HG02852 (cell line): ENCODE measurements around the gene CDC37L1.
"Not testable (repeated sequence)": the region's sequence is repeated elsewhere in the genome, so short reads cannot be mapped to it uniquely, and the experiment has no call there.

ENCODE experiments used
- ATAC-seq: cut with Tn5 transposase; IDR thresholded peaks from one replicate; pipeline ENCODE4 v1.9.1; 2021; ENCODE audit warnings: mild to moderate bottlenecking, moderate library complexity; ENCODE audit not compliant: unreplicated experiment

CDC37L1 gene

GRCh38 chr9:4679268-4680172 is at the start of gene CDC37L1:
Gene CDC37L1, plus strand, starts transcription at chr9:4679569. Its CDS starts 199 bp downstream, at chr9:4679768.
- ATAC-seq = peak; percentile 97

- no peak for ATAC-seq
Measured at GRCh38 chr9:4630836-4631235, 48.5 kb upstream of the CDC37L1 start.

- ATAC-seq = no peak
Measured at GRCh38 chr9:4638968-4639367, 40.4 kb upstream of the CDC37L1 start.

- ATAC-seq = no peak
Measured at GRCh38 chr9:4639420-4639819, 39.9 kb upstream of the CDC37L1 start.

GRCh38 chr9:4640027-4640426 is 39.3 kb upstream of the CDC37L1 start:
- ATAC-seq = no peak

- ATAC-seq = no peak
Measured at GRCh38 chr9:4642351-4642750, 37.0 kb upstream of the CDC37L1 start.

- no peak for ATAC-seq
Measured at GRCh38 chr9:4654084-4654483, 25.3 kb upstream of the CDC37L1 start.

- no peak for ATAC-seq
Measured at GRCh38 chr9:4654538-4654937, 24.8 kb upstream of the CDC37L1 start.

GRCh38 chr9:4656196-4656595 is 23.2 kb upstream of the CDC37L1 start:
- not testable (repeated sequence) for ATAC-seq

- ATAC-seq = no peak
Measured at GRCh38 chr9:4656621-4657020, 22.7 kb upstream of the CDC37L1 start.

- no peak for ATAC-seq
Measured at GRCh38 chr9:4657426-4658159, 21.8 kb upstream of the CDC37L1 start.

GRCh38 chr9:4660665-4661064 is 18.7 kb upstream of the CDC37L1 start:
- not testable (repeated sequence) for ATAC-seq

- ATAC-seq = no peak
Measured at GRCh38 chr9:4661165-4661564, 18.2 kb upstream of the CDC37L1 start.

GRCh38 chr9:4661611-4662010 is 17.8 kb upstream of the CDC37L1 start:
- peak; percentile 2 for ATAC-seq

- ATAC-seq = peak; percentile 90
Measured at GRCh38 chr9:4662108-4662988, 17.0 kb upstream of the CDC37L1 start, which contains the start of gene PLPP6. Gene PLPP6, plus strand, starts transcription at chr9:4662294. Its CDS starts 82 bp downstream, at chr9:4662376.

GRCh38 chr9:4662989-4663792 is 16.2 kb upstream of the CDC37L1 start:
- no peak for ATAC-seq

- no peak for ATAC-seq
Measured at GRCh38 chr9:4663956-4664355, 15.4 kb upstream of the CDC37L1 start.

- no peak for ATAC-seq
Measured at GRCh38 chr9:4665357-4665756, 14.0 kb upstream of the CDC37L1 start.

- ATAC-seq = peak; percentile 42
Measured at GRCh38 chr9:4666042-4666699, 13.2 kb upstream of the CDC37L1 start, which contains the start of gene SPATA6L. Gene SPATA6L, minus strand, starts transcription at chr9:4666480. Its CDS starts 230 bp downstream, at chr9:4666250.
